ENCODE results near the gene SPTA1. TPM values are rescaled to one million over a fixed set of nuclear protein-coding genes. Genes with fewer than 3 reads are reported as not detected.

The SPTA1 gene
- total and polyA plus RNA-seq, 2 of the 4 experiments (the other 2 are of a cell fraction) = not detected

- Histone ChIP-seq H3K4ac (ENCODE audit: low read depth, low read length) (no peak within 1 kb of the TSS), H4K5ac (ENCODE audit: low read depth, low read length) (no peak within 1 kb of the TSS), H3K36me3 (ENCODE audit: control insufficient read depth, insufficient read depth, low read length) (no peaks in the 10 kb centered on the region), H3K27ac (ENCODE audit: insufficient read depth, low read length) (no peak within 1 kb of the TSS), H3K4me1 (ENCODE audit: control insufficient read depth, insufficient read depth, low read length) (no peaks in the 10 kb centered on the region), H2AFZ (replicated peaks; ENCODE audit: low read length, poor library complexity) (no peak within 1 kb of the TSS), H2BK20ac (ENCODE audit: low read depth, low read length) (no peak within 1 kb of the TSS), H3K9ac (ENCODE audit: low read depth, low read length) (no peak within 1 kb of the TSS), H3K4me2 (ENCODE audit: low read depth, low read length) (no peak within 1 kb of the TSS), H2AK9ac (replicated peaks; ENCODE audit: low read depth, low read length, poor library complexity) (no peak within 1 kb of the TSS), H3K27me3 (ENCODE audit: control insufficient read depth, insufficient read depth, low read length) (no peaks in the 10 kb centered on the region), H4K91ac (ENCODE audit: insufficient read depth, low read depth, low read length) (no peak within 1 kb of the TSS), H4K8ac (ENCODE audit: low read depth in 2 of 2, low read length in 2 of 2) (no peak within 1 kb of the TSS), H3K56ac (ENCODE audit: extremely low read depth, insufficient read depth, low read length) (no peak within 1 kb of the TSS), H3K18ac (ENCODE audit: low read depth, low read length) (no peak within 1 kb of the TSS), H4K20me1 (ENCODE audit: insufficient read depth, low read length) (no peaks in the 10 kb centered on the region), H3K9me3 (ENCODE audit: control insufficient read depth, insufficient read depth, low read length) (no peaks in the 10 kb centered on the region), H3K9me1 (ENCODE audit: insufficient read depth, low read length) (no peaks in the 10 kb centered on the region), H3K23ac (ENCODE audit: low read depth, low read length) (no peak within 1 kb of the TSS), H2BK5ac (ENCODE audit: low read depth, low read length, poor library complexity, severe bottlenecking) (no peak within 1 kb of the TSS), H3K79me1 (ENCODE audit: low read depth in 1 of 2, low read length in 2 of 2) (no peaks in the 10 kb centered on the region), H2AK5ac (ENCODE audit: low read depth, low read length) (no peak within 1 kb of the TSS), H2BK120ac (ENCODE audit: low read depth, low read length) (no peak within 1 kb of the TSS), H3K14ac (replicated peaks; ENCODE audit: low read depth, low read length) (no peak within 1 kb of the TSS), H3K4me3 (ENCODE audit: insufficient read depth, low read depth, low read length) (no peak within 1 kb of the TSS), H2BK15ac (ENCODE audit: low read depth, low read length) (no peak within 1 kb of the TSS)
- no peak for DNase-seq
- no TSS peak for BruUV-seq (replicated peaks)
- intact Hi-C loops (cut with micrococcal nuclease) = no loop called here
- POLR2A ChIA-PET (ENCODE audit: unreplicated experiment) = no interaction called here
- in situ Hi-C loops (cut with MboI; ENCODE audit: low sequenced_read_pairs) = no loop called here
- CTCF ChIA-PET = no interaction called here
- no CpG with 5 or more reads among the region's 3 CpGs for WGBS, 2 experiments (ENCODE audit: extremely low coverage in 2 of 2, insufficient read length in 1 of 2)
- no peak for ATAC-seq (ENCODE audit: low read depth)
- dilution Hi-C loops (cut with HindIII; ENCODE audit: low sequenced_read_pairs, unreplicated experiment) = no loop called here
- TF ChIP-seq POLR2A (IDR thresholded peaks at IDR 0.05; ENCODE audit: low read depth, low read length) (no peak), FOS (IDR thresholded peaks at IDR 0.05; ENCODE audit: low read depth, low read length) (no peak), NFE2L2 (IDR thresholded peaks at IDR 0.05; ENCODE audit: low read depth, low read length) (no peak), MXI1 (IDR thresholded peaks at IDR 0.05; ENCODE audit: borderline replicate concordance, low read depth, low read length) (no peak), MAFK (IDR thresholded peaks at IDR 0.05; ENCODE audit: low read depth, low read length) (no peak)
These were observed 116.0 kb downstream of the SPTA1 start, which contains the start of gene OR6P1 for GRCh38 chr1:158570480-158570879. Gene OR6P1, minus strand, starts transcription at chr1:158570580. Its CDS starts 6,976 bp downstream, at chr1:158563604.

All from IMR-90 (cell line).